ENCODE data around the gene ZDHHC11B. TPM values are rescaled to one million over a fixed set of nuclear protein-coding genes. Genes with fewer than 3 reads are reported as not detected.
"Not testable (repeated sequence)": the region's sequence is repeated elsewhere in the genome, so short reads cannot be mapped to it uniquely, and the experiment has no call there.

The ZDHHC11B gene
- total RNA-seq, 4 donors from 2014 or later: 1.1 to 18.9 (median 2.4) TPM; not detected in 1

DNA sequence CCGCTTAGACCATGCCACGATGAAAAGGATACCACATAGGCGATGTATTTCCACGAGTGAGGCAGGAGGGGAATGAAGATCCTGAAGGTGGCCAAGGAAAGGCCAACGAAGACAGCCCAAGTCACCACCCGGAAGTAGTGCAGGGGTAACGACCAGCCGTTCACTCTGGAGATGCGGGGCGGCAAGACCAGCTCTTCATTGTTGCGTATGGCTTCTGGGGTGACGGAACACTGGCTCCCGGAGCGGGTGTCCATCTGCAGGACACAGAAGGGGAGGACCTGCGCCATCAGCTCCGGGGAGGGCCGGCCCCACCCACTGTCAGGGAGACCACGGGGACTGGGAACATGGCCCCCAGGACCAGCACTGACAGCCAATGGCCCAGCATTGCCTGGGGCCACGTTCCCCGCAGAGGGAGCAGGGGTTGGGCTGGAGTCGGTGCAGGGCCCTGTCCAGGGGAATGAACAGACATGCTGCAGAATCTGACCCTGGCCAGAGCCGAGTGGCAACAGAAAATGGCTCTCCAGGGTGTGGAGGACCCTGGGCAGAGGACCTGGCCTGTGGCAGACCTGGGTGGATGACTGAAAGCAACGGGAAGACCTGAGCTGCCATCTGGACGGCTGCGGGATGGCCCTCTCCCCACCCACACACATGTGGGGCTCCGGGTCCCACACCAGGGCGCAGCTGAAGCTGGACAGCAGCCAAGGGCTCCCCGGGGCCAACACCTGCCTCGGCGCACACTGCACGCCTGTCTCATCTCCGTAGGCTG, 17.7 kb downstream of the ZDHHC11B start:
- Histone ChIP-seq H3K36me3 (no peaks in the 10 kb centered on the region), H3K4me3 (no peak overlapping the region), H3K4me1 (no peaks in the 10 kb centered on the region), H3K27me3 (no peaks in the 10 kb centered on the region), H3K9me3 (no peaks in the 10 kb centered on the region), H3K27ac (no peak overlapping the region)
- in situ Hi-C loops (cut with MboI; ENCODE audit: low pct_ligation_motif_present in 1 of 4, low pct_unique_long_range_greater_than_20kb in 1 of 4, low sequenced_read_pairs in 3 of 4): no loop called here
- intact Hi-C loops (cut with DNase I; ENCODE audit: low total_unique reads): no loop called here
- no peak for DNase-seq
- 86 to 100% methylated on average over 1 to 32 of the region's 32 CpGs for WGBS, 2 donors (ENCODE audit: low coverage in 1 of 2)
- no peak for TF ChIP-seq POLR2AphosphoS5 (IDR thresholded peaks at IDR 0.05)
- TF ChIP-seq EP300 (IDR thresholded peaks at IDR 0.05; ENCODE audit: low read depth): no peak
- TF ChIP-seq, protein P1, sequence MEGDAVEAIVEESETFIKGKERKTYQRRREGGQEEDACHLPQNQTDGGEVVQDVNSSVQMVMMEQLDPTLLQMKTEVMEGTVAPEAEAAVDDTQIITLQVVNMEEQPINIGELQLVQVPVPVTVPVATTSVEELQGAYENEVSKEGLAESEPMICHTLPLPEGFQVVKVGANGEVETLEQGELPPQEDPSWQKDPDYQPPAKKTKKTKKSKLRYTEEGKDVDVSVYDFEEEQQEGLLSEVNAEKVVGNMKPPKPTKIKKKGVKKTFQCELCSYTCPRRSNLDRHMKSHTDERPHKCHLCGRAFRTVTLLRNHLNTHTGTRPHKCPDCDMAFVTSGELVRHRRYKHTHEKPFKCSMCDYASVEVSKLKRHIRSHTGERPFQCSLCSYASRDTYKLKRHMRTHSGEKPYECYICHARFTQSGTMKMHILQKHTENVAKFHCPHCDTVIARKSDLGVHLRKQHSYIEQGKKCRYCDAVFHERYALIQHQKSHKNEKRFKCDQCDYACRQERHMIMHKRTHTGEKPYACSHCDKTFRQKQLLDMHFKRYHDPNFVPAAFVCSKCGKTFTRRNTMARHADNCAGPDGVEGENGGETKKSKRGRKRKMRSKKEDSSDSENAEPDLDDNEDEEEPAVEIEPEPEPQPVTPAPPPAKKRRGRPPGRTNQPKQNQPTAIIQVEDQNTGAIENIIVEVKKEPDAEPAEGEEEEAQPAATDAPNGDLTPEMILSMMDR (IDR thresholded peaks at IDR 0.05): no peak
- no peak for TF ChIP-seq POLR2A (IDR thresholded peaks at IDR 0.05)

DNA sequence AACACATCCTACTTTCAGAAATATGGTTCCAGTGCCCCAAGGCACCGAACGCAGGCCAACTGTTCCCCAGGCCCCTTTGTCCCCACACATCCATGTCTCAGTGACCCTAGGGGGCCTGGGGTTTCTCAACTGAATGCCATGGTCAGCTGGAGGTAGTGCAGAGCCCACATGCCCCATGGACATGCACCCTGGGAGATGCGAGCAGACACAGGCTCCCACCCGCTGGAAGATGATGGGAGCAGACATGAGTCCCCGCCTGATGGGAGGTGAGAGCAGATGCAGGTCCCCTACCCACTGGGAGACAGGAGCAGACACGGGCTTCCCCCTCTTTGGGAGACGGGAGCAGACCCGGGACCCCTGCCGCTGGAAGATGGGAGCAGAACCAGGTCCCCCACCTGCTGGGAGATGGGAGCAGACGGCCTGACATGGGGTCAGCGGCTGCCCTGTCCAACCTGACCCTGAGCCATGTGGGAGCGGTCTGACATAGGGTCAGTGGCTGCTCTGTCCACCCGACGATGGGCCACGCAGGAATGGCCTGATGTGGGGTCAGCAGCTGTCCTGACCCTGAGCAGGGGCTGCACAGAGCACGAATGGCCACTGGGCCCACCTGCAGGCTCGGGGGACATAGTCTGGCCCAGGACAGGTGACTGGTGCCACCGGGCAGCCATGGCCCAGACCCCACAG, 18.4 kb downstream of the ZDHHC11B start:
- 94% methylated on average over 18 of the region's 18 CpGs; no CpG with 5 or more reads in 1 of the 2 donors for WGBS, 2 donors (ENCODE audit: low coverage in 1 of 2)
- no peaks in the 10 kb centered on the region for H3K9me3 ChIP-seq
- no peaks in the 10 kb centered on the region for H3K36me3 ChIP-seq
- no peak overlapping the region for H3K27ac ChIP-seq
- in situ Hi-C loops (cut with MboI; ENCODE audit: low pct_ligation_motif_present in 1 of 4, low pct_unique_long_range_greater_than_20kb in 1 of 4, low sequenced_read_pairs in 3 of 4) (no loop called here), intact Hi-C loops (cut with DNase I; ENCODE audit: low total_unique reads) (no loop called here)
- TF ChIP-seq POLR2AphosphoS5 (IDR thresholded peaks at IDR 0.05): no peak
- TF ChIP-seq POLR2A (IDR thresholded peaks at IDR 0.05): no peak
- TF ChIP-seq, protein P1 (IDR thresholded peaks at IDR 0.05): no peak
- TF ChIP-seq EP300 (IDR thresholded peaks at IDR 0.05; ENCODE audit: low read depth): no peak
- no peak for DNase-seq
- no peaks in the 10 kb centered on the region for H3K27me3 ChIP-seq
- H3K4me1 ChIP-seq: no peaks in the 10 kb centered on the region
- no peak overlapping the region for H3K4me3 ChIP-seq

DNA sequence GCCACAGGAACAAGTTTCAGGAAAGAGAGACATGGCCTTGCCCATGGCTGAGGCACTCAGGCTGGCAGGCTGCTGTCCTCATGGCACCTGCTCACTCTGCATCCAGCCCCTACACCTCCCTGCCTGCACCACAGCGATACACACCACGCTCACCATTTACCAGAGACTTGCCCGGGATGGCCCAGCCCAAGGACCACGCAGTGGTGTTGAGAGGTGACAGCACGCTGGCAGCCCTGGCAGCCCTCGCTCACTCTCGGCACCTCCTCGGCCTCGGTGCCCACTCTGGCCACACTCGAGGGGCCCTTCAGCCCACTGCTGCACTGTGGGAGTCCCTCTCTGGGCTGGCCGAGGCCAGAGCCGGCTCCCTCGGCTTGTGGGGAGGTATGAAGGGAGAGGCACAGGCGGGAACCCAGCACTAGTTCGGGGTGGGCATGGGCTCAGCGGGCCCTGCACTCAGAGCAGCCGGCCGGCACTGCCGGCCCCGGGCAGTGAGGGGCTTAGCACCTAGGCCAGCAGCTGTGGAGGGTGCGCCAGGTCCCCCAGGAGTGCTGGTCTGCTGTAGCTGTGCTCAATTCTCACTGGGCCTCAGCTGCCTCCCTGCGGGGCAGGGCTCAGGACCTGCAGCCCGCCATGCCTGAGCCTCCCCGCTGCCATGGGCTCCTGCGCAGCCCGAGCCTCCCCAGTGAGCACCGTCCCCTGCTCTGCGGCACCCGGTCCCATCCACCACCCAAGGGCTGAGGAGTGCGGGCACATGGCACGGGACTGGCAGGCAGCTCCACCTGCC, 20.3 kb downstream of the ZDHHC11B start:
- intact Hi-C loops (cut with DNase I; ENCODE audit: low total_unique reads): no loop called here
- peaks cover 6 to 8% (median 6%) of the 10 kb centered on the region in 4 donors for H3K4me1 ChIP-seq
- 80 to 95% methylated on average over 1 to 31 of the region's 31 CpGs for WGBS, 2 donors (ENCODE audit: low coverage in 1 of 2)
- no peak overlapping the region for H3K27ac ChIP-seq
- H3K27me3 ChIP-seq: no peaks in the 10 kb centered on the region
- H3K36me3 ChIP-seq: no peaks in the 10 kb centered on the region
- in situ Hi-C loops (cut with MboI; ENCODE audit: low pct_ligation_motif_present in 1 of 4, low pct_unique_long_range_greater_than_20kb in 1 of 4, low sequenced_read_pairs in 3 of 4): no loop called here
- no peak for DNase-seq
- no peak overlapping the region for H3K4me3 ChIP-seq
- H3K9me3 ChIP-seq: no peaks in the 10 kb centered on the region
- no peak for TF ChIP-seq EP300 (IDR thresholded peaks at IDR 0.05; ENCODE audit: low read depth)
- TF ChIP-seq POLR2A (IDR thresholded peaks at IDR 0.05): no peak
- TF ChIP-seq POLR2AphosphoS5 (IDR thresholded peaks at IDR 0.05): no peak
- TF ChIP-seq, protein P1 (IDR thresholded peaks at IDR 0.05): no peak

DNA sequence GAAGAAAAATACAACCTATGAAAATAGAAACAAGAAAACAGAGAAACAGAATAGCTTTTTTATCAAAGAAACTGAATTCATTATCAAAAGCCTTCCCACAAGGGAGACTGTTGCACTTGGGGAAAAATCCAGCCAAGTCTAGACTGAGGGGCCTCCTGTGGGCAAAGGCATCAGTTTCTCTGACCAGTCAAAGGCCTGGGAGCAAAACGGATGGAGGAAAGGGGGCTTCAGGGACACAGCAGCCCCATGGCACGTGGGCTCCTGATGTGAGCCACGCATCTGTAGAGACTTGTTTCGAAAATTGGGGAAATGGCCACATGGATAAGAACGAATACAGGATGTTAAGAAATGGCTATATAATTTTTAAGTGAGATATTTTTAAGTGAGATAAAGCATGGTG, 21.1 kb downstream of the ZDHHC11B start:
- Histone ChIP-seq H3K27ac (no peak overlapping the region), H3K36me3 (no peaks in the 10 kb centered on the region), H3K4me1 (peaks cover 11 to 16% (median 14%) of the 10 kb centered on the region in 4 donors), H3K27me3 (no peaks in the 10 kb centered on the region), H3K4me3 (no peak overlapping the region), H3K9me3 (no peaks in the 10 kb centered on the region)
- 54 to 85% methylated on average over 5 of the region's 5 CpGs for WGBS, 2 donors (ENCODE audit: low coverage in 1 of 2)
- intact Hi-C loops (cut with DNase I; ENCODE audit: low total_unique reads) (no loop called here), in situ Hi-C loops (cut with MboI; ENCODE audit: low pct_ligation_motif_present in 1 of 4, low pct_unique_long_range_greater_than_20kb in 1 of 4, low sequenced_read_pairs in 3 of 4) (no loop called here)
- no peak for DNase-seq
- TF ChIP-seq EP300 (IDR thresholded peaks at IDR 0.05; ENCODE audit: low read depth) (no peak), POLR2A (IDR thresholded peaks at IDR 0.05) (no peak), POLR2AphosphoS5 (IDR thresholded peaks at IDR 0.05) (no peak)
- TF ChIP-seq, protein P1 (IDR thresholded peaks at IDR 0.05): no peak

DNA sequence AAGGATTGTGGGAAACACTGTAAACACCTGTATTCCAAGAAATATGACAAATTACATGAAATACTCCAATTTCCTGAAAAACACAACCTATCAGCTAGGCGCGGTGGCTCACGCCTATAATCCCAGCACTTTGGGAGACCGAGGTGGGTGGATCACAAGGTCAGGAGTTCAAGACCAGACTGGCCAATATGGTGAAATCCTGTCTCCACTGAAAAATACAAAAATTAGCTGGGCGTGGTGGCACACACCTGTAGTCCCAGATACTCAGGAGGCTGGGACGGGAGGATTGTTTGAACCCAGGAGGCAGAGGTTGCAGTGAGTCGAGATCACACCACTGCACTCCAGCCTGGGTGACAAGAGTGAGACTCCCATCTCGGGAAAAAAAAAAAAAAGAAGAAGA, 21.5 kb downstream of the ZDHHC11B start:
- H3K9me3 ChIP-seq; in situ Hi-C loops (cut with MboI; ENCODE audit: low pct_ligation_motif_present in 1 of 4, low pct_unique_long_range_greater_than_20kb in 1 of 4, low sequenced_read_pairs in 3 of 4); H3K27ac ChIP-seq; H3K4me3 ChIP-seq; H3K36me3 ChIP-seq; H3K27me3 ChIP-seq; DNase-seq; intact Hi-C loops (cut with DNase I; ENCODE audit: low total_unique reads): not testable (repeated sequence)
- WGBS, 2 donors (ENCODE audit: low coverage in 1 of 2): 86 to 89% methylated on average over 8 of the region's 8 CpGs
- peaks cover 15 to 20% (median 18%) of the 10 kb centered on the region in 4 donors for H3K4me1 ChIP-seq
